ENCODE measurements around the gene RNF152. TPM values are rescaled to one million over a fixed set of nuclear protein-coding genes. Genes with fewer than 3 reads are reported as not detected.

RNF152 gene
- total and polyA plus RNA-seq, 2 of the 13 experiments (the other 11 are each of a cell fraction or from before 2014, with no cell fraction given), result 0.04 TPM; not detected in 1

- TF ChIP-seq ARNTL (CRISPR knock-in tag; IDR thresholded peaks at IDR 0.05) (no peak), ZNF660 (CRISPR knock-in tag; IDR thresholded peaks at IDR 0.05; ENCODE audit: borderline replicate concordance, low read depth) (no peak), GABPB1 (CRISPR knock-in tag; IDR thresholded peaks at IDR 0.05) (no peak)
These were observed 68.0 kb downstream of the RNF152 start (continued) for GRCh38 chr18:61824733-61825363.

GRCh38 chr18:61823595-61823994 lies 69.2 kb downstream of the RNF152 start:
- no peaks in the 10 kb centered on the region for H3K4me1 ChIP-seq (ENCODE audit: insufficient read depth, low read length)
- ChIA-PET CTCF (ENCODE audit: low intra/inter-chr PET ratio, low total read pairs) (no interaction called here), POLR2A (no interaction called here)
- no peak for DNase-seq (ENCODE audit: low spot score)
- WGBS (ENCODE audit: low lambda C conversion rate), result 0% methylated on average over 1 of the region's 3 CpGs
- intact Hi-C loops (cut with micrococcal nuclease; ENCODE audit: unreplicated experiment) (no loop called here), in situ Hi-C loops (cut with HindIII; ENCODE audit: extremely low pct_ligation_motif_present, low pct_unique_long_range_greater_than_20kb) (no loop called here)
- H3K36me3 ChIP-seq (replicated peaks in 1 of 2; ENCODE audit: control insufficient read depth in 1 of 2, insufficient read depth in 2 of 2, low read length in 2 of 2), result no peaks in the 10 kb centered on the region
- BruUV-seq (replicated peaks), result no TSS peak
- H3K9ac ChIP-seq (ENCODE audit: insufficient read depth, low read depth, low read length), result no peak overlapping the region
- H4K20me1 ChIP-seq (ENCODE audit: insufficient read depth, low read length), result no peaks in the 10 kb centered on the region
- no peak overlapping the region for H3K4me2 ChIP-seq (ENCODE audit: low read depth, low read length)
- H2AFZ ChIP-seq (ENCODE audit: low read length), result no peak overlapping the region
- ATAC-seq, result no peak
- H3K4me3 ChIP-seq (replicated peaks in 1 of 3; ENCODE audit: insufficient read depth in 1 of 3, low read depth in 2 of 3, low read length in 3 of 3), result no peak overlapping the region
- H3K9me3 ChIP-seq (ENCODE audit: low read length), result no peaks in the 10 kb centered on the region
- no peaks in the 10 kb centered on the region for H3K79me2 ChIP-seq (ENCODE audit: insufficient read depth, low read length)
- H3K27me3 ChIP-seq (ENCODE audit: control insufficient read depth in 1 of 2, insufficient read depth in 2 of 2, low read length in 2 of 2), result no peaks in the 10 kb centered on the region; a peak in 1 of 5 replicates
- H3K27ac ChIP-seq (ENCODE audit: extremely low read length, insufficient read depth, low read length), result no peak overlapping the region
- no peak for FAIRE-seq
- TF ChIP-seq NCOR1 (IDR thresholded peaks at IDR 0.05; ENCODE audit: borderline replicate concordance, low read length), result no peak
- TF ChIP-seq ZBTB8A (CRISPR knock-in tag; IDR thresholded peaks at IDR 0.05; ENCODE audit: borderline replicate concordance, low read depth), result no peak
- no peak for TF ChIP-seq MED8 (CRISPR knock-in tag; IDR thresholded peaks at IDR 0.05; ENCODE audit: insufficient replicate concordance)
- no peak for TF ChIP-seq GATAD2A (CRISPR knock-in tag; IDR thresholded peaks at IDR 0.05)
- TF ChIP-seq RFX1 (IDR thresholded peaks at IDR 0.05), result no peak
- no peak for TF ChIP-seq SRF (IDR thresholded peaks at IDR 0.05; ENCODE audit: low read depth, low read length)
- no peak for TF ChIP-seq RERE (CRISPR knock-in tag; IDR thresholded peaks at IDR 0.05; ENCODE audit: low read depth)
- TF ChIP-seq SP4 (CRISPR knock-in tag; IDR thresholded peaks at IDR 0.05), result no peak
- no peak for TF ChIP-seq PAXIP1 (CRISPR knock-in tag; conservative IDR thresholded peaks at IDR 0.05)
- no peak for TF ChIP-seq PRMT3 (CRISPR knock-in tag; IDR thresholded peaks at IDR 0.05; ENCODE audit: borderline replicate concordance, low read depth)
- no peak for TF ChIP-seq ZSCAN9 (CRISPR knock-in tag; IDR thresholded peaks at IDR 0.05; ENCODE audit: borderline replicate concordance)
- no peak for TF ChIP-seq YEATS4 (CRISPR knock-in tag; IDR thresholded peaks at IDR 0.05; ENCODE audit: borderline replicate concordance)
- TF ChIP-seq HIVEP1 (CRISPR knock-in tag; IDR thresholded peaks at IDR 0.05), result no peak
